ENCODE results near the gene GLT1D1. TPM values are rescaled to one million over a fixed set of nuclear protein-coding genes. Genes with fewer than 3 reads are reported as not detected.

The GLT1D1 gene
- total RNA-seq, 4 donors from 2014 or later = 0.19 to 0.75 (median 0.62) TPM; not detected in 1

GRCh38 chr12:129025055-129025454, 171.8 kb downstream of the GLT1D1 start:
- DNase-seq = no peak
- WGBS, 2 donors = 75 to 82% methylated on average over 3 of the region's 3 CpGs
- Histone ChIP-seq H3K36me3 (no peaks in the 10 kb centered on the region), H3K4me1 (no peaks in the 10 kb centered on the region), H3K27me3 (no peaks in the 10 kb centered on the region), H3K4me3 (no peak overlapping the region), H3K27ac (no peak overlapping the region), H3K9me3 (peaks cover 0 to 4% (median 0%) of the 10 kb centered on the region in 3 donors)
- intact Hi-C loops (cut with DNase I) = no loop called here
- TF ChIP-seq POLR2A (IDR thresholded peaks at IDR 0.05) (no peak), CTCF (IDR thresholded peaks at IDR 0.05) (no peak)

- intact Hi-C loops (cut with DNase I) = no loop called here
- Histone ChIP-seq H3K27me3 (no peaks in the 10 kb centered on the region), H3K27ac (no peak overlapping the region), H3K9me3 (no peaks in the 10 kb centered on the region), H3K4me3 (no peak overlapping the region), H3K36me3 (no peaks in the 10 kb centered on the region), H3K4me1 (no peaks in the 10 kb centered on the region)
- TF ChIP-seq CTCF (IDR thresholded peaks at IDR 0.05) (no peak), POLR2A (IDR thresholded peaks at IDR 0.05) (no peak)
- DNase-seq = no peak
- WGBS, 2 donors = 49 to 53% methylated on average over 12 to 14 of the region's 16 CpGs
These were observed 175.6 kb downstream of the GLT1D1 start for GRCh38 chr12:129028844-129029243.

Other genes starting within 250 kb of the GLT1D1 start
- 10 to 100 TPM; 13.5 to 38.1 (median 26.8) TPM for gene SLC15A4, start 29.5 kb upstream of the GLT1D1 start, total RNA-seq

Data from esophagus squamous epithelium (tissue), 5 donors.